NT2/D1 (cell line): ENCODE results near the gene XG.

Experiments
- DNase-seq: peaks from one replicate; pipeline ENCODE4 v3.0.0-alpha.2; 2011; ENCODE audit warnings: low read depth, low spot score
- H3K27me3 ChIP-seq: 2 replicates; pipeline ENCODE4 v1.6.0; 2011; ENCODE audit warnings: mild to moderate bottlenecking; ENCODE audit not compliant: insufficient read length, insufficient read depth
- H3K36me3 ChIP-seq: 2 replicates; pipeline ENCODE4 v1.6.1; 2011; ENCODE audit warnings: mild to moderate bottlenecking, low read length, mixed read lengths; ENCODE audit not compliant: insufficient read depth, insufficient read length
- H3K4me1 ChIP-seq: 2 replicates; pipeline ENCODE4 v1.5.1; 2011; ENCODE audit not compliant: insufficient read depth, insufficient read length
- H3K4me3 ChIP-seq: 2 replicates; pipeline ENCODE4 v1.5.1; 2011; ENCODE audit warnings: low read depth; ENCODE audit not compliant: insufficient read length
- H3K9ac ChIP-seq: 2 replicates; pipeline ENCODE4 v1.6.0; 2011; ENCODE audit warnings: low read depth; ENCODE audit not compliant: insufficient read length
- H3K9me3 ChIP-seq: 2 replicates; pipeline ENCODE4 v1.5.1; 2011; ENCODE audit warnings: mild to moderate bottlenecking, low read length; ENCODE audit not compliant: insufficient read depth
- SUZ12 ChIP-seq: IDR thresholded peaks from 2 replicates; pipeline ENCODE4 v1.6.1; 2011; ENCODE audit not compliant: insufficient read length, insufficient read depth; ENCODE audit errors: extremely low read depth
- YY1 ChIP-seq: IDR thresholded peaks from 2 replicates; pipeline ENCODE4 v1.6.1; 2011; ENCODE audit not compliant: insufficient read length, insufficient read depth
- ZNF274 ChIP-seq: IDR thresholded peaks from 2 replicates; pipeline ENCODE4 v1.6.1; 2011; ENCODE audit warnings: mild to moderate bottlenecking, low read depth, low read length

Gene XG

DNA sequence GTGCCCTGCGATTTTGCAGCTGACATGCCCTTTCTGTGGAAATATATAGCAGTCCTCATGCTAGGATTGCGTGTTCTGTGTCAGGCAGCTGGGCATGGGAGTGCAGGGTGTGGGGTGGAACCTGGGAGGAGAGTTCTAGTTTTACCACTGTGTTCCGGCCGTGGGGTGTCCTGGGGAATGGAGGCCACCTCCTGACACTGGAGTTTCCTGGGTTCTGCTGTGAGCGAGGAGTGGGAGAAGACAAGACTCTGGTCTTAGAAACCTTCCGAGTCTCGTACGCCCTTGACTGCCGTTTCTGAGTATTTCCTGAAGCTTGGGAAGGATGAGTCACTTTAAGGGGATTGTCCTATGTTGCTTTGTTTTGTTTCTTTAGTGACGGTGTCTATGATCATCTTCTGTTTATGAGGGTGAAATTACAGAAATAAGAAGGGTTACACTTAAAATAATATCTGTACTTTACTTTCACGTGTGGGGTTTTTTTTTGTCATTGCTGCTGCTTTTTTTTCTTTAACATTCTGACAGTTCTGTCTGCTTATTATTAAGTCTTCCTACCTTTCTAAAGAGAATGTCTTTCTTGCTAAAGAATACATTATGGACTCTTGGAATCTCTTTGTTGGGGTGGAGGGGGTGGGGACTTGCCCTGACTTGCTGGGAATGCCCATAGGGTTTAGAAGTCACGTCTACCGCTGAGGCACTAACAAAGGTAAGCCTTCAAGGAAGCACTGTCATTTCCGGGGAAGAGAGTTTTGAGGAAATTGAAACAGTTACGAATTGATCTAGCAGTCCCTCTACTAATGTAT, 41.6 kb upstream of the XG start:
- Histone ChIP-seq H3K4me1 (peaks cover 10% of the 10 kb centered on the region), H3K9ac (no peak overlapping the region), H3K4me3 (no peak overlapping the region), H3K9me3 (peaks cover 8% of the 10 kb centered on the region; the same call in 1 of the 2 replicates), H3K27me3 (no peaks in the 10 kb centered on the region), H3K36me3 (peaks cover 41% of the 10 kb centered on the region)
- DNase-seq: peak; percentile 51
- TF ChIP-seq SUZ12 (no peak), YY1 (no peak), ZNF274 (no peak)

DNA sequence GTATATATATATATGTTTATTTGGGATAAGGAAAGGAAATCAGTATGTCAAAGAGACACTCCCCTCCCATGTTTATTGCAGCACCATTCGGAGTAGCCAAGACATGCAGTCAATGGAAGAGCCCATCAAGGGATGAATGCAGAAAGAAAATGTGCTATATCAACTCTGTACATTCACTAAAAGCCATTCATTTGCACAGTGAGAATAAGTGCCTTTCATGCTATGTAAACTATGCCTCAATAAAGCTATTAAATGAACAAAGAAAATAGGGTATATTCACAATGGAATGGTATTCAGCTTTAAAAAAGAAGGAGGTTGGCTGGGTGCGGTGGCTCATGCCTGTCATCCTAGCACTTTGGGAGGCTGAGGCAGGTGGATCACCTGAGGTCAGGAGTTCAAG, 40.4 kb upstream of the XG start:
- no peak for DNase-seq
- Histone ChIP-seq H3K4me1 (peaks cover 10% of the 10 kb centered on the region), H3K4me3 (no peak overlapping the region), H3K9me3 (peaks cover 8% of the 10 kb centered on the region; the same call in 1 of the 2 replicates), H3K36me3 (peaks cover 51% of the 10 kb centered on the region), H3K27me3 (no peaks in the 10 kb centered on the region), H3K9ac (no peak overlapping the region)
- TF ChIP-seq SUZ12 (no peak), ZNF274 (no peak), YY1 (no peak)

DNA sequence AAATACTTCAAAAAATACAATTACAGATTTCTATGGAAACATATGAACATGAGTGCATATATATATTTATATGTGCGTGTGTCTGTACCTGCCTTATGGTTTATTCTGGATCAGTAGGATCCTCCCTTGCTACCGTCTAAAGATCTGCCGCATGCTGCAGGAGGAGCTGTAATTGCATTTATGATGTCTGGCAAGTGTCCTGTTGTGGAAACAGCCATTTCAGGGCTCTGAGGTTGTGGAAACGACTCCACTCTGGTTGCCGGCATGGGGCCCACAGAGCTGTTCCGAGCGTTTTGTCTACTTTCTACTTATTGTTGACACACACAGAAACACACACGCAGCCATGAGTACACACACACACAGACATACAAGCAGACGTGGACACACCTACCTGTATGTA, 39.4 kb upstream of the XG start:
- no peaks in the 10 kb centered on the region for H3K27me3 ChIP-seq
- H3K4me3 ChIP-seq: no peak overlapping the region
- no peak for DNase-seq
- TF ChIP-seq SUZ12 (no peak), YY1 (no peak)
- no peak overlapping the region for H3K9ac ChIP-seq
- H3K36me3 ChIP-seq: peaks cover 61% of the 10 kb centered on the region
- H3K9me3 ChIP-seq: peaks cover 8% of the 10 kb centered on the region; the same call in 1 of the 2 replicates
- H3K4me1 ChIP-seq: peaks cover 9% of the 10 kb centered on the region

DNA sequence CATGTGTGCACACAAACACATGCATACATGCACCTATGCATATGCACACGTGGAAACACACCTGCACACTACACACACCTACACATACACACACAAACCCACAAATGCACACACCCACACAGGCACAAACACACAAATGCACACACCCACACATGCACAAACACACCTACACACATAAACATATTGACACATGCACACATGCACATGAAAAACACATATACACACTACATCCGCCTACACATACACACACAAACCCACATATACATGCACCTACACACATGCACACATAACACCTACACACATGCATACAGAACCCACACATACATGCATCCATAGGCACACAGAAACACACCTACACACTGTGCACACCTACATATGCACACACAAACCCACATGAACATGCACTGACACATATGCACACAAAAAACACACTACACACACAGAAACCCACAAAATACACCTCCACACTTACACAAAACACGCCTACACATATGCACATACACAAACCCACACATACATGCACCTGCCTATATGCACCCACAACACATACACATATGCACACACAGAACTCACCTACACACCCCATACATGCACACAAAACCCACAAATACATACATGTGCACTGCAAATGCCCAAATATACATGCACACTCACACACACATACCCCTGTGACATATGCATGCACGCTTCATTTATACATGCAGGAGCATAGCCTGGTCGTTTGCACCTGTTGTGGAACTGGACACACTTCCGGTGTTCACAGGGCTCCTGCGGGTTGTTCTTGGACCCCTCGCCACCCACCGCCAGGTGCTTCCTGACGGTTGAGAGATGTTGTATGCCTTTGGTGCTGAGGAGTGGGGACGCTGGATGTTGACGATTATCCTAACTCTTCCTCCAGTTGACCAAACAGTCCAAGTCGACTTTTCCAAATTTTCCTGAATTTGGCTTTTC, 38.7 kb upstream of the XG start:
- Histone ChIP-seq H3K9ac (no peak overlapping the region), H3K9me3 (peaks cover 8% of the 10 kb centered on the region; the same call in 1 of the 2 replicates), H3K36me3 (peaks cover 68% of the 10 kb centered on the region), H3K4me1 (peaks cover 2% of the 10 kb centered on the region), H3K4me3 (no peak overlapping the region), H3K27me3 (no peaks in the 10 kb centered on the region)
- no peak for TF ChIP-seq SUZ12
- TF ChIP-seq YY1: no peak
- TF ChIP-seq ZNF274: no peak
- DNase-seq: no peak

DNA sequence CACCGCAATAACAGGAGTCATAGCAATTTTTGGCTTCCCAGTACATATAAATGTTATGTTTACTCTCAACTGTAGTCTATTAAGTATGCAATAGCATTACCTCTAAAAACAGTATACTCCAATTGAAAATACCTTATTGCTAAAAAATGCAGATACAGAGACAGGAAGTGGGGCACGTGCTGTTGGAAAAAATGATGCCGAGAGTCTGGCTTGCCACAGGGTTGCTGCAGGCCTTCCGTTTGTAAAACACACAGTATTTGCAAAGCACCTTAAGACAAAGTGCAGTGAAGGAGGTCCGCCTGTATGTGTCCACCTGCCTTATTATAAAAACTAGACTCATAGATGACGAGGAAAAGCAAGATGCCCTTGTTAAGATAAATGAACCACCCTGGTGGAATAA, 37.3 kb upstream of the XG start:
- Histone ChIP-seq H3K9ac (no peak overlapping the region), H3K9me3 (peaks cover 8% of the 10 kb centered on the region; the same call in 1 of the 2 replicates), H3K27me3 (no peaks in the 10 kb centered on the region), H3K36me3 (peaks cover 71% of the 10 kb centered on the region), H3K4me3 (no peak overlapping the region), H3K4me1 (no peaks in the 10 kb centered on the region)
- DNase-seq: no peak
- no peak for TF ChIP-seq YY1

DNA sequence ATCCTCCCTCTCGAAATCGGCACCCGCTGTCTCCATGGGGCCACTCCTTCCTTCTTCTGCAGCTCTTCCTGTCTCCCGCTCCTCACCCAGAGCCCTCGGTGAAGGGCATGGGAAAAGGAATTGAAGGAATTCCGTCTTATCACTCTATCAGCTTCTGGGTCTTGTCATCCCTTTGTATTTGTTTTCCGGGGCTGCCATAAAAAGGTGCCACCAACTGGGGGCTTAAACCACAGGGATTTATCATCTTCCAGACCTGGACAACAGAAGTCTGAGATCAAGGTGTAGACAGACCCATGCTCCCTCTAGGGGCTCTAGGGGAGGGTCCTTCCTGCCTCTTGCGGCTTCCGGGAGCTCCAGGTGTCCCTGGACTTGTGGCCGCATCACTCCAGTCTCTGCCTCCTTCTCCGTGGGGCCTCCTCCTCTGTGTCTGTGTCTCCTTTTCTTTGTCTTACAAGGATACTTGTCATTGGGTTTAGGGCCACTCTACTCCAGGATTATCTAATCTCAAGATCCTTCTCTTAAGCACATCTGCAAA, 36.7 kb upstream of the XG start:
- peaks cover 77% of the 10 kb centered on the region for H3K36me3 ChIP-seq
- H3K4me1 ChIP-seq: no peaks in the 10 kb centered on the region
- no peak overlapping the region for H3K9ac ChIP-seq
- peaks cover 8% of the 10 kb centered on the region; the same call in 1 of the 2 replicates for H3K9me3 ChIP-seq
- DNase-seq: no peak
- no peaks in the 10 kb centered on the region for H3K27me3 ChIP-seq
- no peak overlapping the region for H3K4me3 ChIP-seq
- TF ChIP-seq ZNF274 (no peak), SUZ12 (no peak), YY1 (no peak)

DNA sequence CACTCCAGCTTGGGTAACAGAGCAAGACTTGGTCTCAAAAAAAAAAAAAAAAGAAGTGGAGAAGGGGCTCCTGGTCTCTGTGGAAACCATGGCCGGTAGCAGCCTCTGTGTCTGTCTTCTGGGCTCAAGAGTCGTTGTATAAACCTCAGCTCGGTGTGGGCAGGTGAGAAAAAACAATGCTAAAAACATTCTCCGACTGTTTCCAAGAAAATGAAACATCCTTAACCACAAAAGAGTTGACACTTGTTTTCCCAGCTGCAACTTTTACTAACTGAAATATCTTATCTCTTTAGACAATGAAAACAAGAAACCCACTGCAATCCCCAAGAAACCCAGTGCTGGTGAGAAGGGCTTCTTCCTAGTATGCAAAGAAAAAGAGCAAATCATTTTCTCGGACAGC, 34.5 kb upstream of the XG start:
- H3K36me3 ChIP-seq: peaks cover 85% of the 10 kb centered on the region
- TF ChIP-seq YY1: no peak
- TF ChIP-seq SUZ12: no peak
- TF ChIP-seq ZNF274: no peak
- no peaks in the 10 kb centered on the region for H3K27me3 ChIP-seq
- H3K9ac ChIP-seq: no peak overlapping the region
- H3K4me3 ChIP-seq: no peak overlapping the region
- no peaks in the 10 kb centered on the region for H3K4me1 ChIP-seq
- DNase-seq: no peak
- H3K9me3 ChIP-seq: peaks cover 8% of the 10 kb centered on the region; the same call in 1 of the 2 replicates
